Heart right ventricle (tissue), 16 donors: ENCODE measurements around the gene DHX32. TPM values are rescaled to one million over a fixed set of nuclear protein-coding genes. Genes with fewer than 3 reads are reported as not detected.
A peak's percentile ranks its signal among the peaks of the same experiment; 100 is the strongest.
"Not testable (repeated sequence)": the region's sequence is repeated elsewhere in the genome, so short reads cannot be mapped to it uniquely, and the experiment has no call there.

Source experiments
- ATAC-seq, 8 donors: fragments of 200-7000 bp; cut with Tn5 transposase; one replicate each; pipeline ENCODE4 v1.9.1; 2020; ENCODE audit warnings: mild to moderate bottlenecking in 8 of 8, moderate library complexity in 8 of 8, moderate number of reproducible peaks in 1 of 8
- DNase-seq, 2 donors: peaks; one replicate each; pipeline ENCODE4 v3.0.0-alpha.2; 2020
- H3K27ac ChIP-seq, 10 donors: fragments of 200-600 bp; sonication (generic) in 2 of 10; one replicate each; pipeline versions ENCODE4 v1.5.0 to v1.8.0; 2020 to 2022; ENCODE audit warnings: mild to moderate bottlenecking in 3 of 10
- H3K27me3 ChIP-seq, 7 donors: fragments of 200-600 bp; one replicate each; pipeline ENCODE4 v1.8.0; 2021 to 2022; ENCODE audit warnings: mild to moderate bottlenecking in 2 of 7
- H3K36me3 ChIP-seq, 9 donors: fragments of 200-600 bp; sonication (generic) in 1 of 9; one replicate each; pipeline versions ENCODE4 v1.5.0 to v1.8.0; 2020 to 2022; ENCODE audit warnings: mild to moderate bottlenecking in 2 of 9
- H3K4me1 ChIP-seq, 9 donors: fragments of 200-600 bp; sonication (generic) in 1 of 9; one replicate each; pipeline versions ENCODE4 v1.5.0 to v1.8.0; 2020 to 2022; ENCODE audit warnings: mild to moderate bottlenecking in 4 of 9
- H3K4me3 ChIP-seq, 10 donors: fragments of 200-600 bp; sonication (generic) in 2 of 10; one replicate each; pipeline versions ENCODE4 v1.5.0 to v1.8.0; 2020 to 2022; ENCODE audit warnings: mild to moderate bottlenecking in 7 of 10, moderate library complexity in 2 of 10
- H3K9me3 ChIP-seq, 11 donors: fragments of 200-600 bp in 10 of 11; sonication (generic) in 2 of 11; one replicate each; pipeline versions ENCODE4 v1.5.0 to v1.8.0; 2013 to 2022; ENCODE audit warnings: mild to moderate bottlenecking in 2 of 11, control low read depth in 1 of 11, moderate library complexity in 1 of 11
- CTCF ChIP-seq, 9 donors: fragments of 200-600 bp; sonication (generic) in 2 of 9; IDR thresholded peaks; one replicate each; pipeline versions ENCODE4 v1.5.0 to v1.8.0; 2021 to 2022; ENCODE audit warnings: antibody characterized with exemption in 9 of 9, mild to moderate bottlenecking in 5 of 9, moderate library complexity in 1 of 9
- WGBS, 2 donors: extraction: QIAGEN DNeasy Blood & Tissue Kit; methylation state at CpG; one replicate each; pipeline ENCODE4 v1.1.7; 2013; ENCODE audit warnings: inconsistent platforms in 1 of 2; 5-methylcytosine and 5-hydroxymethylcytosine counted together
- intact Hi-C, 10 donors: fragments of 100-400 bp; cut with DNase I; formaldehyde crosslinking; loops; one replicate each; pipeline versions ENCODE4 v1.11.1 to v1.14.2; 2022
- long read RNA-seq, 3 donors: library from polyadenylated mRNA; unstranded; transcript quantifications; one replicate each; pipeline ENCODE4 v2.0.0, GENCODE V29; 2020 to 2021
- polyA plus RNA-seq, 2 donors: library from polyadenylated mRNA; stranded (reverse); fragments of 200-250 nt; gene quantifications; one replicate each; pipeline ENCODE4 v1.2.3, GENCODE V29; 2013
- total RNA-seq, 10 donors: library from RNA; stranded (reverse); fragmentation: NEBNext Ultra II Directional in 3 of 10; extraction: Animal tissue kit (Norgen Biotek cat#: 25700) in 3 of 10; gene quantifications; one replicate each; pipeline versions ENCODE4 v1.2.1 to v1.2.4, GENCODE V29; 2021 to 2023
- donor health status: Arrhythmogenic right ventricular cardiomyopathy.
- donor health status: ischemic (EF 13 %, LVEDD 7.1; RV severe dilation, severe dysfunction).
- donor health status: healthy with polysubstance abuse.
- donor health status: DM: no; HTN: yes; CAD: no.
- donor health status: DM: no; HTN: no; CAD: no.
- donor health status: ischemic (EF 25% LVEDD 6.9; RV normal size, moderate dysfunction).
- donor health status: ischemic (EF 25% LVEDD 5.7; RV mildly dilated, moderate dysfunction).
- donor health status: healthy.
- donor health status: DM: yes; HTN: yes; CAD: no.
- donor health status: Ischemic cardiomyopathy.
- donor health status: ischemic (EF 35%, LVEDD 5.7; RV mildly dilated, moderate dysfunction).
- donor health status: nonischemic (EF 11% LVEDD 7.7; RV severe dilation, severe dysfunction).
- donor health status: DM: yes; HTN: yes; CAD: no.
- donor health status: PGD.
- donor health status: ischemic (EF 29% LVEDD 5.4; RV normal size, mild dysfunction).
- donor health status: nonischemic (EF 23%, LVEDD 6.1; RV moderate dilation, normal function).

DHX32 gene
- total RNA-seq = 10 to 100 TPM; 40.2 to 81.7 (median 49.6) TPM
- 10 to 100 TPM; 15.8 to 38.2 TPM for polyA plus RNA-seq
- long read RNA-seq, donor 1, partial matches to known transcripts = 6 of 98 reads
- long read RNA-seq, donor 1, other reads (novel, unspliced or antisense) = 90 of 98 reads
- long read RNA-seq, donor 2, transcript DHX32-201 (11 exons, 3,070 nt) = major isoform, 9 of 125 reads
- long read RNA-seq, donor 2, partial matches to known transcripts = 9 of 125 reads
- long read RNA-seq, donor 2, other reads (novel, unspliced or antisense) = 107 of 125 reads
- long read RNA-seq, donor 3, partial matches to known transcripts = 16 of 43 reads
- long read RNA-seq, donor 3, other reads (novel, unspliced or antisense) = 22 of 43 reads

- Histone ChIP-seq H3K4me3 (peak within 1 kb of the TSS in 6 of 10 donors; percentile 4 to 40 (median 28)), H3K4me1 (peaks cover 0 to 35% (median 10%) of the 10 kb centered on the region in 9 donors), H3K9me3 (peaks cover 0 to 13% (median 7%) of the 10 kb centered on the region in 11 donors), H3K27me3 (no peaks in the 10 kb centered on the region), H3K27ac (peak within 1 kb of the TSS in 7 of 10 donors; percentile 38 to 78 (median 46)), H3K36me3 (peaks cover 0 to 54% (median 8%) of the 10 kb centered on the region in 9 donors)
- no peak for TF ChIP-seq CTCF (IDR thresholded peaks at IDR 0.05)
- intact Hi-C loops = no loop called here
- WGBS, 2 donors = 36 to 58% methylated on average over 4 of the region's 4 CpGs
- ATAC-seq (peak in 7 of 8 donors; percentile 30 to 75 (median 70)), DNase-seq (no peak)
Observed at GRCh38 chr10:125881192-125881591, at the start of gene DHX32. Gene DHX32, minus strand, starts transcription at chr10:125881292. Its CDS starts 468 bp downstream, at chr10:125880824.

- Histone ChIP-seq H3K27me3 (no peaks in the 10 kb centered on the region), H3K9me3 (peaks cover 0 to 19% (median 0%) of the 10 kb centered on the region in 11 donors), H3K4me1 (no peaks in the 10 kb centered on the region), H3K36me3 (no peaks in the 10 kb centered on the region), H3K27ac (no peak overlapping the region), H3K4me3 (no peak overlapping the region)
- intact Hi-C loops = loop anchor here in 2 of 10 donors (5.0 kb wide), 1 partner anchor 573 kb away; no protein-coding TSS in a partner anchor
- no peak for TF ChIP-seq CTCF (IDR thresholded peaks at IDR 0.05)
- ATAC-seq = no peak
- DNase-seq = no peak
- WGBS, 2 donors = 89 to 93% methylated on average over 4 of the region's 4 CpGs
Observed at GRCh38 chr10:125929618-125930017, 48.5 kb upstream of the DHX32 start.

- no peak overlapping the region for H3K27ac ChIP-seq
- no peak for DNase-seq
- no peaks in the 10 kb centered on the region for H3K36me3 ChIP-seq
- TF ChIP-seq CTCF (IDR thresholded peaks at IDR 0.05) = no peak
- ATAC-seq = no peak
- H3K27me3 ChIP-seq = no peaks in the 10 kb centered on the region
- 86 to 87% methylated on average over 7 of the region's 7 CpGs for WGBS, 2 donors
- H3K4me3 ChIP-seq = no peak overlapping the region
- peaks cover 0 to 19% (median 0%) of the 10 kb centered on the region in 11 donors for H3K9me3 ChIP-seq
- no peaks in the 10 kb centered on the region for H3K4me1 ChIP-seq
- intact Hi-C loops = no loop called here
Observed at GRCh38 chr10:125928928-125929585, 48.0 kb upstream of the DHX32 start.

GRCh38 chr10:125927265-125927664 lies 46.2 kb upstream of the DHX32 start:
- ATAC-seq, H3K27me3 ChIP-seq, DNase-seq, H3K4me1 ChIP-seq, H3K4me3 ChIP-seq, H3K36me3 ChIP-seq, intact Hi-C loops, H3K27ac ChIP-seq: not testable (repeated sequence)
- 84 to 85% methylated on average over 5 of the region's 5 CpGs for WGBS, 2 donors
- peaks cover 0 to 16% (median 0%) of the 10 kb centered on the region in 11 donors for H3K9me3 ChIP-seq
